ENCODE results near the gene PLA2G2F. TPM values are rescaled to one million over a fixed set of nuclear protein-coding genes. Genes with fewer than 3 reads are reported as not detected.

PLA2G2F gene
- total and polyA plus RNA-seq, 2 of the 8 experiments (the other 6 are each of a cell fraction or from before 2014, with no cell fraction given) = not detected

DNA sequence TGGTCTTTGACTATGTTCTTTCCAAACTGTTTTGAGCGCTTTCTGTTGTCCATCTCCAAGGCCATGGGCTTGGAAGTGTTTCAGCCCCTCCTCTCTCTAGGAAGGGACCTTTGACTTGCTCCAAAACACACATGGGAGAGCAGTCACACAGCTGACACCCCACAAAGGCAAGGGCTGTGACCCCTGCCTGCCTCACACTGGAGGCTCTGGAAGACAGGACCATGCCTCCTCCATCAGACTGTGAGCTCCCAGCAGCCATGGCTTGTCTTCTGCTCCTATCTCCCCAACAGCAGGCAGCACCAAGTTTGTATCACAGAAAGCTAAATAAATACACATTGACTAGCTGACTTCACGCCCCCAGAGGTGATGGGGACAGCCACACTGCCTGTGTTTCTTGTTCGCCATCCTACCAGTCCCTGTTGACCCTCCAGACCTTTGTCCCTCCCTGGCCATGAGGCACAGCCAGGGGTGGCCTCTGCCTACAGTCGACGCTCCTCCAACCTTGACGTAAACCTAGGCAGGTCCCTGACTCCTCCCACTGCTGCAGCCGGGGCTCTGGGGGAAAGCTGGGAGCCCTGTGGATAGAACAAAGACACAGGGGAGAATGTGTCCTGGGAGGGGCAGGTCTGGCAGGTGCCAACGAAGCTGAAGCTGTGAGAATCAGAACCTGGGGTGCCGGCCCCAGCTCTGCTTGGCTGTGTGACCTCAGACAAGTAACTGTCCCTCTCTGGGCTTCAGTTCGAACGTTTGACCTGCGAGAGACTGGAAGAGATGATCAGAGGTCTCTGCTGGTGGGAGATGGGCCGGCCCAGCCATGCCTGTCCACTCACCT lies 4.8 kb downstream of the PLA2G2F start:
- no peak overlapping the region for H2AK5ac ChIP-seq (ENCODE audit: low read depth, low read length)
- H2BK20ac ChIP-seq (ENCODE audit: low read length) = no peak overlapping the region
- no peak overlapping the region for H2AFZ ChIP-seq (ENCODE audit: low read length)
- ChIA-PET POLR2A (ENCODE audit: partially characterized antibody) (no interaction called here), CTCF (ENCODE audit: partially characterized antibody) (interaction anchor here (0.8 to 13.0 kb wide), 9 partner anchors 8 to 225 kb away, joined by 3 to 127 read pairs (median 4); partner anchors contain the start of gene PLA2G2E)
- H4K5ac ChIP-seq (ENCODE audit: insufficient read length, low read depth, low read length) = no peak overlapping the region
- no peak overlapping the region for H4K8ac ChIP-seq (ENCODE audit: extremely low read depth, insufficient read depth, low read length)
- no peak overlapping the region for H3K23ac ChIP-seq (ENCODE audit: insufficient read length)
- no peaks in the 10 kb centered on the region for H3K79me2 ChIP-seq (ENCODE audit: control insufficient read depth in 1 of 2, insufficient read depth in 2 of 2, low read length in 2 of 2)
- H3K4me2 ChIP-seq (ENCODE audit: insufficient read depth in 1 of 2, low read depth in 2 of 2, low read length in 2 of 2) = no peak overlapping the region
- no peak overlapping the region for H3K27ac ChIP-seq (ENCODE audit: low read depth, low read length)
- no peak overlapping the region for H3K4ac ChIP-seq (replicated peaks; ENCODE audit: insufficient read length, low read depth, low read length)
- no peak overlapping the region for H2BK12ac ChIP-seq (ENCODE audit: low read depth, low read length)
- no peaks in the 10 kb centered on the region for H3K27me3 ChIP-seq (replicated peaks in 1 of 4; ENCODE audit: control insufficient read depth in 3 of 4, extremely low read depth in 1 of 4, insufficient read depth in 3 of 4, low read length in 3 of 4)
- no peak for FAIRE-seq
- H3K4me1 ChIP-seq (replicated peaks in 1 of 4; ENCODE audit: control insufficient read depth in 3 of 4, insufficient read depth in 4 of 4, low read length in 3 of 4) = no peaks in the 10 kb centered on the region; a peak in 1 of 7 replicates
- H3K36me3 ChIP-seq (ENCODE audit: control insufficient read depth in 2 of 4, insufficient read depth in 4 of 4, low read length in 3 of 4) = no peaks in the 10 kb centered on the region
- H4K20me1 ChIP-seq (replicated peaks in 1 of 2; ENCODE audit: control insufficient read depth in 1 of 2, insufficient read depth in 2 of 2, low read length in 2 of 2) = no peaks in the 10 kb centered on the region
- TF ChIP-seq POU5F1 (IDR thresholded peaks at IDR 0.05; ENCODE audit: low read depth, low read length) = no peak
- TF ChIP-seq ASH2L (IDR thresholded peaks at IDR 0.05; ENCODE audit: low read length) = no peak
- 0 out of 2 replicates have a peak, but pooled peaks have one; percentile 15 for TF ChIP-seq KDM1A (IDR thresholded peaks at IDR 0.05; ENCODE audit: borderline replicate concordance, low read length)
- no peak for TF ChIP-seq KDM4A (IDR thresholded peaks at IDR 0.05; ENCODE audit: low read depth, low read length, severe bottlenecking)
- no peak overlapping the region for H3K14ac ChIP-seq (ENCODE audit: insufficient read length)
- H3K56ac ChIP-seq (replicated peaks; ENCODE audit: insufficient read length, low read depth, low read length) = no peak overlapping the region
- no peak overlapping the region for H2BK120ac ChIP-seq (replicated peaks; ENCODE audit: low read depth, low read length)
- no peaks in the 10 kb centered on the region for H3K79me1 ChIP-seq (ENCODE audit: low read depth, low read length)
- H3K9me3 ChIP-seq (ENCODE audit: insufficient read depth in 2 of 2, low read depth in 1 of 2, low read length in 1 of 2) = no peaks in the 10 kb centered on the region; a peak in 1 of 4 replicates
- H3K23me2 ChIP-seq (ENCODE audit: low read depth, low read length) = peaks cover 3% of the 10 kb centered on the region; the same call in 1 of the 2 replicates
- H3K18ac ChIP-seq (ENCODE audit: extremely low read depth, low read length) = no peak overlapping the region
- no peak overlapping the region for H3K4me3 ChIP-seq (ENCODE audit: extremely low read depth in 1 of 4, insufficient read depth in 2 of 4, low read depth in 3 of 4, low read length in 4 of 4)
- no peak overlapping the region for H2BK5ac ChIP-seq (ENCODE audit: low read depth, low read length)
- H3K9ac ChIP-seq (replicated peaks in 1 of 4; ENCODE audit: extremely low read depth in 1 of 4, low read depth in 3 of 4, low read length in 3 of 4) = no peak overlapping the region
- no peak overlapping the region for H4K91ac ChIP-seq (replicated peaks; ENCODE audit: insufficient read length, low read length)
- no peak for DNase-seq (ENCODE audit: low read depth in 1 of 2, low spot score in 2 of 2)
- H2BK15ac ChIP-seq (ENCODE audit: low read length) = no peak overlapping the region
- 87% methylated on average over 13 of the region's 13 CpGs; no CpG with 5 or more reads in 1 of the 2 experiments for WGBS, 2 experiments (ENCODE audit: extremely low coverage in 1 of 2, insufficient coverage in 1 of 2, insufficient read length in 1 of 2, insufficient replicate concordance in 2 of 2, low coverage in 1 of 2, low lambda C conversion rate in 2 of 2, missing lambda C conversion rate in 1 of 2)
